ENCODE measurements around the gene TRPM7. TPM values are rescaled to one million over a fixed set of nuclear protein-coding genes. Genes with fewer than 3 reads are reported as not detected.

The TRPM7 gene
- total RNA-seq, 2 donors from 2014 or later, result 42.7 to 46.4 TPM

DNA sequence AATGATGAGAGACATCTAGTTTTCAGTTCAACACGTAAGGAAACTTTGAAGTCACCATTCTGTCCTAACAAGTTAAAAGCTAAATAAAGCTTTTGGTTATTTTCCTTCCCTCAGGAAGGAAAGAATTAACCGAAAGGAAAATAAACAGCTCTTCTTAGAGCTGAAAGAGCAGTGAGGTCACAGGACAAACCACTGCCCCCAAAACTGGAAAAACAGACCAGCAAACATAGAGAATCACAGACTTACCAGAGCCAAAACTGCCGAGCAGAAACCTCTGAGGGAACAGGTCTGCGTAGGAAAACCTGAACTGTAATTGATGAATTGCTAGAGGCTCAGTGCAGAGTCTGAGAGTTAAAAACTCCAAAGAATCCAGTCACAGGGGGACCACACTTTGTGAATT lies 154.8 kb downstream of the TRPM7 start:
- Mint-ChIP-seq H3K9me3 (peaks cover 15% of the 10 kb centered on the region), H3K27ac (peak overlapping the region; percentile 80), H3K4me3 (peak overlapping the region; percentile 42), H3K27me3 (ENCODE audit: insufficient read depth) (no peaks in the 10 kb centered on the region), H3K36me3 (ENCODE audit: low read depth) (no peaks in the 10 kb centered on the region), H3K4me1 (peaks cover 10% of the 10 kb centered on the region)
- Histone ChIP-seq H3K36me3 (ENCODE audit: control insufficient read depth, insufficient read depth, low read length) (no peaks in the 10 kb centered on the region), H3K27ac (ENCODE audit: low read depth, low read length) (no peak overlapping the region), H3K9ac (ENCODE audit: extremely low read depth, low read length, poor library complexity, severe bottlenecking) (no peak overlapping the region), H3K27me3 (ENCODE audit: control insufficient read depth, insufficient read depth, low read length, poor library complexity, severe bottlenecking) (no peaks in the 10 kb centered on the region), H3K4me3 (ENCODE audit: low read length) (peak overlapping the region; percentile 22), H3K4me1 (ENCODE audit: control insufficient read depth, insufficient read depth, low read length) (no peaks in the 10 kb centered on the region), H3K9me3 (ENCODE audit: control insufficient read depth, low read length) (no peaks in the 10 kb centered on the region)
- 90 to 93% methylated on average over 2 to 4 of the region's 4 CpGs for WGBS, 2 experiments (ENCODE audit: insufficient coverage in 1 of 2, insufficient read length in 1 of 2)
- DNase-seq, result no peak
- TF ChIP-seq, protein P1, sequence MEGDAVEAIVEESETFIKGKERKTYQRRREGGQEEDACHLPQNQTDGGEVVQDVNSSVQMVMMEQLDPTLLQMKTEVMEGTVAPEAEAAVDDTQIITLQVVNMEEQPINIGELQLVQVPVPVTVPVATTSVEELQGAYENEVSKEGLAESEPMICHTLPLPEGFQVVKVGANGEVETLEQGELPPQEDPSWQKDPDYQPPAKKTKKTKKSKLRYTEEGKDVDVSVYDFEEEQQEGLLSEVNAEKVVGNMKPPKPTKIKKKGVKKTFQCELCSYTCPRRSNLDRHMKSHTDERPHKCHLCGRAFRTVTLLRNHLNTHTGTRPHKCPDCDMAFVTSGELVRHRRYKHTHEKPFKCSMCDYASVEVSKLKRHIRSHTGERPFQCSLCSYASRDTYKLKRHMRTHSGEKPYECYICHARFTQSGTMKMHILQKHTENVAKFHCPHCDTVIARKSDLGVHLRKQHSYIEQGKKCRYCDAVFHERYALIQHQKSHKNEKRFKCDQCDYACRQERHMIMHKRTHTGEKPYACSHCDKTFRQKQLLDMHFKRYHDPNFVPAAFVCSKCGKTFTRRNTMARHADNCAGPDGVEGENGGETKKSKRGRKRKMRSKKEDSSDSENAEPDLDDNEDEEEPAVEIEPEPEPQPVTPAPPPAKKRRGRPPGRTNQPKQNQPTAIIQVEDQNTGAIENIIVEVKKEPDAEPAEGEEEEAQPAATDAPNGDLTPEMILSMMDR (conservative IDR thresholded peaks at IDR 0.05), result no peak

DNA sequence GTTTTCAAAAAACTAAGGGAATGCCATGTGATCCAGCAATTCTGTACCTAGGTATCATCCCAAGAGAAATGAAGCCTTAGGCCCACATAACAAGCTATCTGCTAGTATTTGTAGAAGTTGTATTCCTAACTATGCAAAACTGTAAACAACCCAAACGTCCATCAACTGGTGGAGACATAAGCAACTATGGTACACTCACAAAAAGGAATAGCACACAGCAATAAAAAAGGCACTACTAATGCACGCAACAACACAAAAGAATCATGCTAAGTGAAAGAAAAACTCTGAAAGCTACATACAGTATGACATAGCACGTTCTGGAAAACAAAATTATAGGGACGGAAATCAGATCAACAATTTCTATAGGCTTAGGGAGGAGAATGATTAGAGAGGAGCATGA lies 155.4 kb downstream of the TRPM7 start:
- Mint-ChIP-seq H3K9me3 (peaks cover 15% of the 10 kb centered on the region), H3K27me3 (ENCODE audit: insufficient read depth) (no peaks in the 10 kb centered on the region), H3K27ac (no peak overlapping the region), H3K36me3 (ENCODE audit: low read depth) (no peaks in the 10 kb centered on the region), H3K4me1 (peaks cover 10% of the 10 kb centered on the region), H3K4me3 (peak overlapping the region; percentile 42)
- Histone ChIP-seq H3K27ac (ENCODE audit: low read depth, low read length) (no peak overlapping the region), H3K4me3 (ENCODE audit: low read length) (peak overlapping the region; percentile 22), H3K36me3 (ENCODE audit: control insufficient read depth, insufficient read depth, low read length) (no peaks in the 10 kb centered on the region), H3K9me3 (ENCODE audit: control insufficient read depth, low read length) (no peaks in the 10 kb centered on the region), H3K4me1 (ENCODE audit: control insufficient read depth, insufficient read depth, low read length) (no peaks in the 10 kb centered on the region), H3K9ac (ENCODE audit: extremely low read depth, low read length, poor library complexity, severe bottlenecking) (no peak overlapping the region), H3K27me3 (ENCODE audit: control insufficient read depth, insufficient read depth, low read length, poor library complexity, severe bottlenecking) (no peaks in the 10 kb centered on the region)
- TF ChIP-seq, protein P1 (conservative IDR thresholded peaks at IDR 0.05), result no peak
- DNase-seq, result no peak
- WGBS, 2 experiments (ENCODE audit: insufficient coverage in 1 of 2, insufficient read length in 1 of 2), result 94% methylated on average over 4 of the region's 4 CpGs; no CpG with 5 or more reads in 1 of the 2 experiments

DNA sequence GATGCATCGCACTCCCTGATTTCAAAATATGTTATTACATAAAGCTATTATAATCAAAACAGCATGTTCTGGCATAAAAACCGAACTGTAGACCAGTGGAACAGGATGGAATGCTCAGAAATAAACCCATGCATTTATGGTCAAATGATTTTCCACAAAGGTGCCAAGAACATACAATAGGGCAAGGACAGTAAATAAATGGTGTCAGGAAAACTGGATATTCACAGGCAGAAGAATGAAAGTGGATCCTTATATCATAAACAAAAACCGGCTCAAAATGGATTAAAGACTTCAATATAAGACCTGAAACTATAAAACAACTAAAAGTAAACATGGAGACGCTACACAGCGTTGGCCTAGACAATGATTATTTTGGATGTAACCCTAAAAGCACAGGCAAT lies 162.7 kb downstream of the TRPM7 start:
- Mint-ChIP-seq H3K36me3 (ENCODE audit: low read depth) (peaks cover 3% of the 10 kb centered on the region), H3K4me3 (no peak overlapping the region), H3K27ac (no peak overlapping the region), H3K9me3 (peaks cover 2% of the 10 kb centered on the region), H3K27me3 (ENCODE audit: insufficient read depth) (no peaks in the 10 kb centered on the region), H3K4me1 (peaks cover 6% of the 10 kb centered on the region)
- no peak overlapping the region for H3K4me3 ChIP-seq (ENCODE audit: low read length)
- no peak overlapping the region for H3K9ac ChIP-seq (ENCODE audit: extremely low read depth, low read length, poor library complexity, severe bottlenecking)
- DNase-seq, result no peak
- no peaks in the 10 kb centered on the region for H3K9me3 ChIP-seq (ENCODE audit: control insufficient read depth, low read length)
- TF ChIP-seq, protein P1 (conservative IDR thresholded peaks at IDR 0.05), result no peak
- no peak overlapping the region for H3K27ac ChIP-seq (ENCODE audit: low read depth, low read length)
- H3K4me1 ChIP-seq (ENCODE audit: control insufficient read depth, insufficient read depth, low read length), result no peaks in the 10 kb centered on the region
- H3K36me3 ChIP-seq (ENCODE audit: control insufficient read depth, insufficient read depth, low read length), result no peaks in the 10 kb centered on the region
- no peaks in the 10 kb centered on the region for H3K27me3 ChIP-seq (ENCODE audit: control insufficient read depth, insufficient read depth, low read length, poor library complexity, severe bottlenecking)
- WGBS, 2 experiments (ENCODE audit: insufficient coverage in 1 of 2, insufficient read length in 1 of 2), result 96 to 98% methylated on average over 4 to 5 of the region's 5 CpGs

All from endodermal cell (in vitro differentiated cells).